ENCODE measurements around the gene OR4E1.

DNA sequence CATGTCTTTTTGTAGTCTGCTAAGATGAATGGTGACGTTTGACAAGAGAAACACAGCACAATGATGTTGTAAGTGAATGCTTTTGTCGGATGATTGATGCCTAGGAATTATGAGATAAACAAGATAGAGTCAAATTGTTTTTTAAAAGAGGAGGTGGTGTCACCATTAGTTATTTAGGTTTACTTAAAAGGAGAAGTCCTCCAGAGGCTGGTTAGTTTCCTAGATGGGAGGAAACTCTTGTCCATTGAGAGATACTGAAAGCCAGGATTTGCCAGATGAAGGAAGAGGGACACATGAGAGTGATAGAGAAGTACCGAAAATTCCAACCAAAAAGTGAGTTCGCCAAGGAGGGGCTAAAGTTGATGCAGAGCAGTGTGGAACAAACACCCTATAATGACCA lies 38.8 kb downstream of the OR4E1 start, which contains the start of gene OR10G2:
- TF ChIP-seq CTCF (IDR thresholded peaks at IDR 0.05) (no peak), POLR2A (IDR thresholded peaks at IDR 0.05) (no peak)
